ENCODE results near the gene SLC26A1. TPM values are rescaled to one million over a fixed set of nuclear protein-coding genes. Genes with fewer than 3 reads are reported as not detected.

The SLC26A1 gene
- total RNA-seq, 2 donors from 2014 or later: 0.27 to 0.34 TPM

- no peaks in the 10 kb centered on the region for H3K4me1 ChIP-seq (replicated peaks)
- no peak for TF ChIP-seq POLR2A (IDR thresholded peaks at IDR 0.05)
- TF ChIP-seq POLR2AphosphoS5 (IDR thresholded peaks at IDR 0.05): no peak
- TF ChIP-seq CTCF (IDR thresholded peaks at IDR 0.05): no peak
- 92% methylated on average over 24 of the region's 32 CpGs for WGBS
- no peak overlapping the region for H3K4me3 ChIP-seq
- no peak overlapping the region for H3K27ac ChIP-seq
- H3K9me3 ChIP-seq: no peaks in the 10 kb centered on the region
- intact Hi-C loops (cut with DNase I): no loop called here
- H3K36me3 ChIP-seq: no peaks in the 10 kb centered on the region
- DNase-seq (ENCODE audit: low spot score): no peak
- H3K27me3 ChIP-seq (replicated peaks; ENCODE audit: insufficient read depth): no peaks in the 10 kb centered on the region
These were observed 31.8 kb upstream of the SLC26A1 start for GRCh38 chr4:1024882-1025545.

DNA sequence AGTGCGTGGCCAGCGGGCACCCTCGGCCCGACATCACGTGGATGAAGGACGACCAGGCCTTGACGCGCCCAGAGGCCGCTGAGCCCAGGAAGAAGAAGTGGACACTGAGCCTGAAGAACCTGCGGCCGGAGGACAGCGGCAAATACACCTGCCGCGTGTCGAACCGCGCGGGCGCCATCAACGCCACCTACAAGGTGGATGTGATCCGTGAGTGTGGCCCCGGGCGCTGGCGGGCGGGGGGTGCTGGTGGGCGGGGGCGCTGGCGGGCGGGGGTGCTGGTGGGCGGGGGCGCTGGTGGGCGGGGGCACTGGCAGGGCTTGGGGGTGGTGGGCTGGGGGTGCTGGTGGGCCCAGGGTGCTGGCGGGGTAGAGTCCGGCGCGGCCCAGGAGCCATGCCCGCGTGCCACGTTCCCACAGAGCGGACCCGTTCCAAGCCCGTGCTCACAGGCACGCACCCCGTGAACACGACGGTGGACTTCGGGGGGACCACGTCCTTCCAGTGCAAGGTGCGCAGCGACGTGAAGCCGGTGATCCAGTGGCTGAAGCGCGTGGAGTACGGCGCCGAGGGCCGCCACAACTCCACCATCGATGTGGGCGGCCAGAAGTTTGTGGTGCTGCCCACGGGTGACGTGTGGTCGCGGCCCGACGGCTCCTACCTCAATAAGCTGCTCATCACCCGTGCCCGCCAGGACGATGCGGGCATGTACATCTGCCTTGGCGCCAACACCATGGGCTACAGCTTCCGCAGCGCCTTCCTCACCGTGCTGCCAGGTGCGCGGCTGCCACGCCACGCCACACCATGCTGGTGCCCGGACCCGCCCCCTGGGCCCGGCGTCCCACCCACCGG, 30.9 kb upstream of the SLC26A1 start:
- H3K27ac ChIP-seq: no peak overlapping the region
- 94% methylated on average over 56 of the region's 83 CpGs for WGBS
- no peaks in the 10 kb centered on the region for H3K36me3 ChIP-seq
- no peak overlapping the region for H3K4me3 ChIP-seq
- no peak for TF ChIP-seq POLR2A (IDR thresholded peaks at IDR 0.05)
- TF ChIP-seq CTCF (IDR thresholded peaks at IDR 0.05): no peak
- no peak for TF ChIP-seq POLR2AphosphoS5 (IDR thresholded peaks at IDR 0.05)
- intact Hi-C loops (cut with DNase I): no loop called here
- no peaks in the 10 kb centered on the region for H3K4me1 ChIP-seq (replicated peaks)
- no peaks in the 10 kb centered on the region for H3K27me3 ChIP-seq (replicated peaks; ENCODE audit: insufficient read depth)
- no peaks in the 10 kb centered on the region for H3K9me3 ChIP-seq
- DNase-seq (ENCODE audit: low spot score): no peak

DNA sequence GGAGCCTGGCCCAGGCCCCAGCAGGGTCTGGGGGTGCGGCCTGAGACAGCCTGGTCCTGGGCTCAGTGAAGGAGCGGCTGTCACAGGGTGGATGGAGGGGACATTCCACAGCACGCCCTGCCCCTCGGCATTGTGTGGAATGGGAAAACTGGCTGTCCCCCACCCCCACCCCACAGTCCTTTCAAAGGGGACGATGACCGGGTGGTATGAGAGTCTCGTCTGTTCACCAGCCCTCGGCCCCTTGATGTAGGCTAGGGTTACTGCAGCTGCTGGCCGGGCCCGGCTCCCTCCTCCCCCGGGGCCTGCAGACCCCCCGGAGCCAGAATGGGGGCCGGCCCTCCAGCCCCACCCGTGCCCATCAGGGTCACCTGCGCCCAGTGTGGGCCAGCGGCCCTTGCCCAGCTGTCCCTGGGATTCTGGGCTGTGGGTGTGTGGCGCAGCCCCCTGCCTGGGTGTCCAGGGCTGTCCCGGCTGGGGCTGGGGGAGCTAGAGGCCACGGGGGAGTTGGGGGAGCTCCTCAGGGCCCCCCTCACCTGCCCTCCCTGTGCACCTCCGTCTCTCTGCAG, 30.0 kb upstream of the SLC26A1 start:
- Histone ChIP-seq H3K36me3 (no peaks in the 10 kb centered on the region), H3K4me1 (replicated peaks) (no peaks in the 10 kb centered on the region), H3K27me3 (replicated peaks; ENCODE audit: insufficient read depth) (no peaks in the 10 kb centered on the region), H3K9me3 (no peaks in the 10 kb centered on the region), H3K27ac (no peak overlapping the region), H3K4me3 (no peak overlapping the region)
- intact Hi-C loops (cut with DNase I): no loop called here
- 97% methylated on average over 15 of the region's 20 CpGs for WGBS
- TF ChIP-seq POLR2AphosphoS5 (IDR thresholded peaks at IDR 0.05) (no peak), POLR2A (IDR thresholded peaks at IDR 0.05) (no peak), CTCF (IDR thresholded peaks at IDR 0.05) (no peak)
- no peak for DNase-seq (ENCODE audit: low spot score)

DNA sequence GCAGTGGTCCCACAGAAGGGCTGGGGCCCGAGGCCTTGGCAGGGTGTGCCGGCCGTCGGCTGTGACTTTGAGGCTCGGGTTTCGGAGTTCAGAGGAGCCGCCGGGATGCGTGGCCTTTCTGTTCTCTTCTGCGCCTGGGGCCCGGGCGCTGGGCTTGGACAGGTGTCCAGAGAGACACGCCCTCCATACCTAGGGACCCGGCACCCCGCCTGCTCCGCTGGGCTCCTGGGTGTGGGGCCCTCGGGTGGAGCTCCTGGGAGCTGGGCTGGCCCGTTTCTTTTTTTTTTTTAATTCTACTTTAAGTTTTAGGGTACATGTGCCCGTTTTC, 29.5 kb upstream of the SLC26A1 start:
- TF ChIP-seq POLR2A (IDR thresholded peaks at IDR 0.05): no peak
- no peak for TF ChIP-seq POLR2AphosphoS5 (IDR thresholded peaks at IDR 0.05)
- TF ChIP-seq CTCF (IDR thresholded peaks at IDR 0.05): no peak
- no peaks in the 10 kb centered on the region for H3K27me3 ChIP-seq (replicated peaks; ENCODE audit: insufficient read depth)
- H3K4me1 ChIP-seq (replicated peaks): no peaks in the 10 kb centered on the region
- WGBS: 71% methylated on average over 19 of the region's 19 CpGs
- no peak for DNase-seq (ENCODE audit: low spot score)
- H3K36me3 ChIP-seq: no peaks in the 10 kb centered on the region
- no peak overlapping the region for H3K4me3 ChIP-seq
- H3K27ac ChIP-seq: no peak overlapping the region
- intact Hi-C loops (cut with DNase I): no loop called here
- H3K9me3 ChIP-seq: no peaks in the 10 kb centered on the region
